Endothelial cell (in vitro differentiated cells): ENCODE results near the gene NBEA. TPM values are rescaled to one million over a fixed set of nuclear protein-coding genes. Genes with fewer than 3 reads are reported as not detected.

ENCODE experiments used
- DNase-seq: peaks from one replicate; pipeline ENCODE4 v3.0.0; 2021; ENCODE audit warnings: low spot score
- H3K27ac Mint-ChIP-seq: one replicate; pipeline ENCODE4 v1.8.0; 2021; ENCODE audit warnings: mixed read lengths, inconsistent platforms; ENCODE audit not compliant: unreplicated experiment
- H3K27me3 Mint-ChIP-seq: one replicate; pipeline ENCODE4 v1.8.0; 2021; ENCODE audit warnings: mild to moderate bottlenecking, moderate library complexity, mixed read lengths, inconsistent platforms; ENCODE audit not compliant: unreplicated experiment
- H3K36me3 Mint-ChIP-seq: one replicate; pipeline ENCODE4 v1.8.0; 2021; ENCODE audit warnings: mild to moderate bottlenecking, low read depth, mixed read lengths, inconsistent platforms; ENCODE audit not compliant: unreplicated experiment
- H3K4me1 Mint-ChIP-seq: one replicate; pipeline ENCODE4 v1.8.0; 2021; ENCODE audit warnings: mild to moderate bottlenecking, mixed read lengths, inconsistent platforms; ENCODE audit not compliant: unreplicated experiment
- H3K4me3 Mint-ChIP-seq: one replicate; pipeline ENCODE4 v1.8.0; 2021; ENCODE audit warnings: mild to moderate bottlenecking, mixed read lengths, inconsistent platforms; ENCODE audit not compliant: unreplicated experiment
- H3K9me3 Mint-ChIP-seq: one replicate; pipeline ENCODE4 v1.8.0; 2021; ENCODE audit warnings: mixed read lengths, inconsistent platforms; ENCODE audit not compliant: unreplicated experiment
- total RNA-seq: library from RNA; stranded (reverse); fragmentation: NEBNext Ultra II Directional; extraction: Animal tissue kit (Norgen Biotek cat#: 25700); gene quantifications from one replicate; pipeline ENCODE4 v1.2.1, GENCODE V29; 2021; ENCODE audit not compliant: unreplicated experiment
- TF ChIP-seq, protein P1 (sequence below): fragments of 200-600 bp; sonication (generic); IDR thresholded peaks from one replicate; pipeline ENCODE4 v1.5.0; 2021; ENCODE audit warnings: antibody characterized with exemption; ENCODE audit not compliant: unreplicated experiment

NBEA gene
- total RNA-seq, 1 donor from 2014 or later: 11.7 TPM

DNA sequence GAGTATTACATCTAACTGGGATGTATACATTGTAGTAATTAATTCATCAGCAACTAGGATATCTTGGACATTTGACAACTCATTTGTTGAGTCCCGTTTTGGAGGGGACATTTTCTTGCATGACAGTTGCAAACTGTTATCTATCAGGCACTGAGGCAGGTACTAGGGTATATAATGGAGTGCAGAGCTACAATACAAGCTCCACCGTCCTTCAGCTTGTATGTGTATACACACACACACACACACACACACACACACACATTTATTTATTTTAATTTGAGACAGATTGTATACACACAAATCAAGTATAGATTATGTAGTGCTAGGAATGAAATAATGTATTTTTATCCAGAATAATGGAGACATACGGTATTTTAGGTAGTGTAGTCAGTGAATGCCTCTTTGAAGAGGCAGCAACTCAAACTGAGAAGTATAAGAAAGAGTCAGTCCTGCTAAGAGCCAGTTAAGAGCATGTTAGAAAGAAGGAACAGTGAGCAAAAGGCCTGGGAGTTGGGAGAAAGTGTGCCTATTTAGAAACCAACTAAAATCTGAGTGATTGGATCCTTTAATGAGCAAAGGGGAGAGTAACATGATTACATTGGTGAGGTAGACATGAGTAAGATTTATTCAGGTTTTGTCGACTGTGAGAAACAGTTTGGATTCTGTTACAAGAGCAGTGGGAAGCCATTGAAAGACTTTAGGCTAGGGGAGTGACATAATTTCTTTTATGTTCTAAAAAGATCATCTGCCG is 74.5 kb downstream of the NBEA start:
- H3K4me3 Mint-ChIP-seq: no peak overlapping the region
- no peak for DNase-seq
- no peaks in the 10 kb centered on the region for H3K4me1 Mint-ChIP-seq
- H3K9me3 Mint-ChIP-seq: no peaks in the 10 kb centered on the region
- no peaks in the 10 kb centered on the region for H3K36me3 Mint-ChIP-seq
- no peaks in the 10 kb centered on the region for H3K27me3 Mint-ChIP-seq
- TF ChIP-seq, protein P1, sequence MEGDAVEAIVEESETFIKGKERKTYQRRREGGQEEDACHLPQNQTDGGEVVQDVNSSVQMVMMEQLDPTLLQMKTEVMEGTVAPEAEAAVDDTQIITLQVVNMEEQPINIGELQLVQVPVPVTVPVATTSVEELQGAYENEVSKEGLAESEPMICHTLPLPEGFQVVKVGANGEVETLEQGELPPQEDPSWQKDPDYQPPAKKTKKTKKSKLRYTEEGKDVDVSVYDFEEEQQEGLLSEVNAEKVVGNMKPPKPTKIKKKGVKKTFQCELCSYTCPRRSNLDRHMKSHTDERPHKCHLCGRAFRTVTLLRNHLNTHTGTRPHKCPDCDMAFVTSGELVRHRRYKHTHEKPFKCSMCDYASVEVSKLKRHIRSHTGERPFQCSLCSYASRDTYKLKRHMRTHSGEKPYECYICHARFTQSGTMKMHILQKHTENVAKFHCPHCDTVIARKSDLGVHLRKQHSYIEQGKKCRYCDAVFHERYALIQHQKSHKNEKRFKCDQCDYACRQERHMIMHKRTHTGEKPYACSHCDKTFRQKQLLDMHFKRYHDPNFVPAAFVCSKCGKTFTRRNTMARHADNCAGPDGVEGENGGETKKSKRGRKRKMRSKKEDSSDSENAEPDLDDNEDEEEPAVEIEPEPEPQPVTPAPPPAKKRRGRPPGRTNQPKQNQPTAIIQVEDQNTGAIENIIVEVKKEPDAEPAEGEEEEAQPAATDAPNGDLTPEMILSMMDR: no peak
- no peak overlapping the region for H3K27ac Mint-ChIP-seq

DNA sequence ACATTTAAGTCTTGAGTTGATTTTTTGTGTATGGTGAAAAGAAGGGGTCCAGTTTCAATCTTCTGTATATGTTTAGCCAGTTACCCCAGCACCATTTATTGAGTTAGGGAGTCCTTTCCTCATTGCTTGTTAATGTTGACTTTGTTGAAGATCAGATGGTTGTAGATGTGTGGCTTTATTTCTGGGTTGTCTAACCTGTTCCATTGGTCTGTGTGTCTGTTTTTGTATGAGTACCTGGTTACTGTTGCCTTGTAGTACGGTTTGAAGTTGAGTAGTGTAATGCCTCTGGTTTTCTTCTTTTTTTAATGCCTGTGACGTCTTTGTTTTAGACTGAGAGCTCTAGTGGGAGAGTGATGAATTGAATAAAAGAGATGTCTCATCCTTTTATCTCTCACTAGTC is 83.2 kb downstream of the NBEA start:
- DNase-seq: no peak
- H3K27ac Mint-ChIP-seq: no peak overlapping the region
- TF ChIP-seq, protein P1: no peak
- H3K9me3 Mint-ChIP-seq: no peaks in the 10 kb centered on the region
- no peaks in the 10 kb centered on the region for H3K36me3 Mint-ChIP-seq
- H3K4me3 Mint-ChIP-seq: no peak overlapping the region
- H3K27me3 Mint-ChIP-seq: no peaks in the 10 kb centered on the region
- no peaks in the 10 kb centered on the region for H3K4me1 Mint-ChIP-seq

DNA sequence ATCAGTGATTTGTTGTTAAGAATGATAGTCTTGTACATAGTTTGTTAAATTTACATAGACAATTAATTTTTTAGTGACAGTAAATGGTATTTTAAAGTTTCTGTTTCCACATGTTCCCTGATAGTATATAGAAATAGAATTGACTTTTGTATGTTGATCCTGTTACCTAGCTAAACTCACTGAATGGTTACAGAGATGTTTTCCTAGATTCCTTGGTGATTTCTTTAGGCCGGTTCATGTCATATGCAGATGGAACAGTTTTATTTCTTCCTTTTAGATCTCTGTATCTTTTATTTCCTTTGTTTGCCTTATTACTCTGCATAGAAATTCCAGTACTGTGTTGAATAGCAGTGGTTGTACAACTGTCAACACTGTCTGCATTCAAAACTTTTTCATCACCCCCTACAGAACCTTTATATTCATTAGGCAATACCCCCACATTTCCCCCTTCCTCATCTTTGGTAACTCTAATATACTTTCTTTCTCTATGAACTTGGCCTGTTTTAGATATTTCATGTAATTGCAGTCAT is 86.3 kb downstream of the NBEA start:
- Mint-ChIP-seq H3K27me3 (no peaks in the 10 kb centered on the region), H3K9me3 (no peaks in the 10 kb centered on the region), H3K27ac (no peak overlapping the region), H3K4me1 (no peaks in the 10 kb centered on the region), H3K36me3 (no peaks in the 10 kb centered on the region), H3K4me3 (no peak overlapping the region)
- no peak for DNase-seq
- TF ChIP-seq, protein P1: no peak

DNA sequence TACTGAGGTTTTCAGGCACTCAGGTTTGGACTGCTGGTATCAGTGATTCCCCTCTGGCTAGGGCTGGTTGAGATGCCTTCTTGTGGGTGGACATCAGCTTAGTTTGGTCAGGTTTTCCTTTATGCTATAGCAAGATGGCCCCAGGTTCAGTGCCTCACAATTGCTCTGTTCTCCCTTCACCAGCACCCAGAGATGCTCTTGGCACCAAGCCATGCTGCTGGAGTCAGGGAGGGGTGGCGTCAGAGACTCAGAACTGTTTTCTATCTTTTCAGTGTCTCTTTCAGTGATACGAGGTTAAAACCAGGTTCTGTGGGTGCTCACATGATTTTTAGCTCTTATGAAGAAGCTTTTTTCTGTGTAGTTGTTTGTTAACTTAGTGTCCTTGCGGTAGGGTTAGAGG is 96.9 kb downstream of the NBEA start:
- TF ChIP-seq, protein P1: no peak
- peaks cover 3% of the 10 kb centered on the region for H3K27me3 Mint-ChIP-seq
- H3K27ac Mint-ChIP-seq: no peak overlapping the region
- no peaks in the 10 kb centered on the region for H3K9me3 Mint-ChIP-seq
- no peak for DNase-seq
- H3K4me3 Mint-ChIP-seq: no peak overlapping the region
- H3K4me1 Mint-ChIP-seq: no peaks in the 10 kb centered on the region
- no peaks in the 10 kb centered on the region for H3K36me3 Mint-ChIP-seq

DNA sequence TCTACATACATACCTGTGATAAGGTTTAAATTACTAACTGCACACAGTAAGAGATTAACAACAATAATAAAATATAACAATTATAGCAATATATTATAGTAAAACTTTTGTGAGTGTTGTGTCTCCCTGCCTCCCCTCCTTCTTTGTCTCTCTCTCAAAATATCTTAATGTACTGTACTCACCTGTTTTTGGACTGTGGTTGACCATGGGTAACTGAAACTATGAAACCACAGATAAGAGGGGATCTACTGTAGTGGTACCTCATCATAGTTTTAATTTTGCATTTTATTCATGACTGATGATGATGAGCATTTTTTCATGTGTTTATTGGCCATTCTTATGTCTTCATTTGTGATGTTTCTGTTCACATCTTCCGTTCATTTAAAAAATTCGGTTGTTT is 104.5 kb downstream of the NBEA start:
- no peaks in the 10 kb centered on the region for H3K4me1 Mint-ChIP-seq
- TF ChIP-seq, protein P1: no peak
- H3K36me3 Mint-ChIP-seq: no peaks in the 10 kb centered on the region
- no peak overlapping the region for H3K4me3 Mint-ChIP-seq
- H3K27ac Mint-ChIP-seq: no peak overlapping the region
- H3K9me3 Mint-ChIP-seq: no peaks in the 10 kb centered on the region
- no peaks in the 10 kb centered on the region for H3K27me3 Mint-ChIP-seq
- DNase-seq: no peak
